Measurements from ENCODE around the gene ELN. TPM values are rescaled to one million over a fixed set of nuclear protein-coding genes. Genes with fewer than 3 reads are reported as not detected.

Gene ELN
- total and polyA plus RNA-seq, 11 donors, result 17.4 to 81.1 (median 42.8) TPM

DNA sequence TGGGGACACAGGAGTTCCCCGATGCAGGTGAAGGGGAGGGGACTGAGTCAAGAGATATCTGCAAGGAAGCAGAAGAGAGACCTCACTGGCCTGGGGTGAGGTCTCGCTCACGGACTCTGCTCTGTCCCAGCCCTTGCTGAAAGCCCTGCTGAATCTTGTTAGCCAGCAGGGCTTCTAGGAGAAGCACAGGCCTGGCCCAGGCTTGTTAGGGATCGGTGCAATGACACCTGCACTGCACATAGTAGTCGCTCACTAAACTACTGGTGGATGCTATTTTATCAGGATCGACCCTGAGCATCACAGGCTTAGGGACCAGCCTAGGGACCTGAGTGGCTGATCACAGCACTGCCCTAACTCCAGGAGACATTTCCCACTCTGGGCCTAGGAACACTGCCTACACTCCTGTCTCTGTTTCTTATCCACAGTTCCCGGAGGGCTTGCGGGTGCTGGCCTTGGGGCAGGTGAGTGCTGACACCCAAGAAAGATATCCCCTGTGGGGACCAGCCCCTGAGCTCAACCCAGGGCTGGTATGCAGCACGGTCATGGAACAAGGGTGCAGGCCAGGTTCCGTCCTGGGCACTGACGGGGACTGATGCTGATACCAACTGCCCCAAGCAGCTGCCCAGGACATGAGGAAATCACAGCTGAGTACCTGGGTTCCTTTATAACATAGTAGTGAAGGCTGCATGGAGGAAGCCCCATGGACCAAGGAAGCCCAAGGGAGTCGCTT is 13.0 kb downstream of the ELN start:
- TF ChIP-seq, protein P1, sequence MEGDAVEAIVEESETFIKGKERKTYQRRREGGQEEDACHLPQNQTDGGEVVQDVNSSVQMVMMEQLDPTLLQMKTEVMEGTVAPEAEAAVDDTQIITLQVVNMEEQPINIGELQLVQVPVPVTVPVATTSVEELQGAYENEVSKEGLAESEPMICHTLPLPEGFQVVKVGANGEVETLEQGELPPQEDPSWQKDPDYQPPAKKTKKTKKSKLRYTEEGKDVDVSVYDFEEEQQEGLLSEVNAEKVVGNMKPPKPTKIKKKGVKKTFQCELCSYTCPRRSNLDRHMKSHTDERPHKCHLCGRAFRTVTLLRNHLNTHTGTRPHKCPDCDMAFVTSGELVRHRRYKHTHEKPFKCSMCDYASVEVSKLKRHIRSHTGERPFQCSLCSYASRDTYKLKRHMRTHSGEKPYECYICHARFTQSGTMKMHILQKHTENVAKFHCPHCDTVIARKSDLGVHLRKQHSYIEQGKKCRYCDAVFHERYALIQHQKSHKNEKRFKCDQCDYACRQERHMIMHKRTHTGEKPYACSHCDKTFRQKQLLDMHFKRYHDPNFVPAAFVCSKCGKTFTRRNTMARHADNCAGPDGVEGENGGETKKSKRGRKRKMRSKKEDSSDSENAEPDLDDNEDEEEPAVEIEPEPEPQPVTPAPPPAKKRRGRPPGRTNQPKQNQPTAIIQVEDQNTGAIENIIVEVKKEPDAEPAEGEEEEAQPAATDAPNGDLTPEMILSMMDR (IDR thresholded peaks at IDR 0.05), result no peak
- TF ChIP-seq POLR2A (IDR thresholded peaks at IDR 0.05), result no peak
- Histone ChIP-seq H3K27ac (no peak overlapping the region), H3K9me3 (no peaks in the 10 kb centered on the region), H3K4me1 (peaks cover 0 to 39% (median 10%) of the 10 kb centered on the region in 12 donors), H3K4me3 (no peak overlapping the region), H3K36me3 (peaks cover 0 to 88% (median 26%) of the 10 kb centered on the region in 9 donors), H3K27me3 (no peaks in the 10 kb centered on the region)
- 92 to 97% (median 94%) methylated on average over 9 to 12 of the region's 12 CpGs for WGBS, 4 donors
- intact Hi-C loops (cut with DNase I), result no loop called here
- no peak for ATAC-seq
- no peak for DNase-seq

DNA sequence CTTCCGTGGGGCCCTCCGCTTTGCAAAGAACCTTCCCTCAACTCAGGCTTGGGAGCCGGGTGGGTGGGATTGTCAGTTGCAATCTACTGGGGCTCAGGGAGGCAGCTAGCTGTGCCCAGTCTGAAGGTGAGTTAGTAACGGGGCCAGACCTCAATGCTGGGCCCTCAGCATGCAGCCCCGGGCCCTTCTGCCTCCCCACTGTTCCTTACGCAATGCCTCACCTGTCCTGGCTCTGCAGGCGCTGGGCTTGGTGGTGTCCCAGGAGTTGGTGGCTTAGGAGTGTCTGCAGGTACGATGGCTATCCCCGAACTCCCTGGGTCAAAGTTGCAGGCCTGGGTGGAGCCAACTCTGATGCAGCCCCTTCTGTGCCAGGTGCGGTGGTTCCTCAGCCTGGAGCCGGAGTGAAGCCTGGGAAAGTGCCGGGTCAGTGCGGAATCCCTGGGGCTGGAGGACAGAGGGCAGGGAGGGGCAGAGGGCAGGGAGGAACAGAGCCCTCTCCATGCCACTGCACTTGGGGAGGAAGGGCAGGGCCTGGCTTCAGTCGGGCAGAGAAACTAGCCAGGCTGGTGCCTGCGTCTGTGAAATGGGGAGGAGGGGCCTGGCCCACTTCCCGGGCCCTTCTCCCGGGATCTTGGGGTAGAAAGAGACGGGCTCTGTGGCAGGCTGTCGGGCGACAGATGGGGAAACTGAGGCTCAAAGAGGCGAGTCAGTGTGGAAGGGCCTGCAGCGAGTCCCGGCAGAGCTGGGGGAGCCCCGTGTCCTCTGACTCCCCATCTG is 15.0 kb downstream of the ELN start:
- intact Hi-C loops (cut with DNase I), result no loop called here
- no peak overlapping the region for H3K4me3 ChIP-seq
- no peaks in the 10 kb centered on the region for H3K9me3 ChIP-seq
- ATAC-seq, result no peak
- peak overlapping the region in 1 of 12 donors; percentile 75 for H3K27ac ChIP-seq
- WGBS, 4 donors, result 73 to 85% (median 78%) methylated on average over 14 to 24 of the region's 24 CpGs
- no peak for TF ChIP-seq POLR2A (IDR thresholded peaks at IDR 0.05)
- TF ChIP-seq, protein P1 (IDR thresholded peaks at IDR 0.05), result no peak
- peaks cover 0 to 22% (median 6%) of the 10 kb centered on the region in 12 donors for H3K4me1 ChIP-seq
- no peaks in the 10 kb centered on the region for H3K27me3 ChIP-seq
- peak in 1 of 5 donors; percentile 62 for DNase-seq
- H3K36me3 ChIP-seq, result peaks cover 0 to 88% (median 45%) of the 10 kb centered on the region in 9 donors

DNA sequence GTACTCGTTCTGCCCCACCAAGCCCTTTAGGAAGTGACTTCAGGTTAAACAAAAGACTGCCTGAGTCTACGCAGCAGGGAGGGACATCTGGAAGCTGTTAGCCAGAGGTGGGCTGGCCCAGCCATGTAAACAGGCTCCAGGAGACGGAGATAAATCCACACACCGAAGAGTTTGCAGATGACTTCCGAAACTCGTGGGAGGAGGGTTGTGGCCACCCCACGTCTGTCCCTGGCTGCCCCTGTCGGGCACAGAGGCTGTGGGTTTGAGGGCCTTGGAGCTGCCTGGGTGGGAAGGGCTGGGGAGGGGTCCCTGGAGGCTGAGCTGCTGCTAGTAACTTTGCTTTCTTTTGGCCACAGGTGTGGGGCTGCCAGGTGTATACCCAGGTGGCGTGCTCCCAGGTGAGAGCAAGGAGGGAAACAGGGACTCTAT is 15.6 kb downstream of the ELN start:
- intact Hi-C loops (cut with DNase I), result no loop called here
- DNase-seq (peak in 1 of 5 donors; percentile 48), ATAC-seq (no peak)
- H3K9me3 ChIP-seq, result no peaks in the 10 kb centered on the region
- 66 to 76% (median 75%) methylated on average over 7 to 9 of the region's 9 CpGs for WGBS, 4 donors
- TF ChIP-seq POLR2A (IDR thresholded peaks at IDR 0.05), result no peak
- TF ChIP-seq, protein P1 (IDR thresholded peaks at IDR 0.05), result no peak
- peaks cover 0 to 92% (median 50%) of the 10 kb centered on the region in 9 donors for H3K36me3 ChIP-seq
- H3K27me3 ChIP-seq, result no peaks in the 10 kb centered on the region
- H3K4me1 ChIP-seq, result peaks cover 0 to 17% (median 1%) of the 10 kb centered on the region in 12 donors
- H3K27ac ChIP-seq, result peak overlapping the region in 1 of 12 donors; percentile 75
- no peak overlapping the region for H3K4me3 ChIP-seq
